A549 (cell line): ENCODE measurements around the gene SPIN1. TPM values are rescaled to one million over a fixed set of nuclear protein-coding genes. Genes with fewer than 3 reads are reported as not detected.

ENCODE experiments used
- ATAC-seq, 2 experiments: fragments of 200-7000 bp in 1 of 2; fragments of >200 bp in 1 of 2; cut with Nextera tagmentation in 1 of 2; cut with Tn5 transposase in 1 of 2; 3 replicates each; pipeline versions ENCODE4 v1.8.0 to v1.9.1; 2018 to 2020; ENCODE audit warnings: mild to moderate bottlenecking in 1 of 2, moderate library complexity in 1 of 2
- CTCF ChIA-PET: fragments of 300-600 bp; sonication (Branson Sonifier 250); formaldehyde crosslinking; extraction: SDS; loops from one replicate; lab custom pipeline; 2021; ENCODE audit warnings: antibody characterized with exemption, inconsistent platforms; lab: Yijun Ruan, JAX
- POLR2A ChIA-PET: fragments of 350-600 bp; formaldehyde crosslinking; extraction: SDS; loops from one replicate; lab custom pipeline; 2021; ENCODE audit warnings: antibody characterized with exemption, inconsistent platforms; lab: Yijun Ruan, JAX
- DNase-seq, 2 experiments: peaks; one replicate each; pipeline versions ENCODE4 v3.0.0 to v3.0.0-alpha.2; 2011 to 2016; ENCODE audit warnings: low read depth in 1 of 2, low spot score in 1 of 2
- FAIRE-seq: peaks from 2 replicates; lab custom pipeline; 2011; peaks lifted over from hg19 to GRCh38; lab: Jason Lieb, UNC
- H3K27ac ChIP-seq, 2 experiments: fragments of >200 bp; sonication (Bioruptor Twin); formaldehyde crosslinking; 3 replicates each; pipeline ENCODE4 v1.5.1; 2016 to 2017
- H3K4me1 ChIP-seq: fragments of >200 bp; sonication (Bioruptor Twin); formaldehyde crosslinking; 3 replicates; pipeline ENCODE4 v1.6.1; 2016
- H3K4me2 ChIP-seq: fragments of >200 bp; sonication (Bioruptor Twin); formaldehyde crosslinking; 3 replicates; pipeline ENCODE4 v1.6.1; 2016
- H3K4me3 ChIP-seq: fragments of >200 bp; sonication (Bioruptor Twin); formaldehyde crosslinking; 3 replicates; pipeline ENCODE4 v1.5.1; 2016
- H3K9me3 ChIP-seq: fragments of >200 bp; sonication (Bioruptor Twin); formaldehyde crosslinking; 3 replicates; pipeline ENCODE4 v1.6.1; 2016
- BHLHE40 ChIP-seq: IDR thresholded peaks from 2 replicates; pipeline ENCODE4 v1.6.1; 2012; ENCODE audit warnings: low read depth, low read length, inconsistent platforms
- CBX8 ChIP-seq: fragments of 200-600 bp; sonication (generic); IDR thresholded peaks from 2 replicates; pipeline ENCODE4 v1.6.1; 2016
- CEBPB ChIP-seq, 2 experiments: fragments of >200 bp in 1 of 2; sonication (Bioruptor Twin) in 1 of 2; formaldehyde crosslinking in 1 of 2; IDR thresholded peaks; 2 replicates each; pipeline ENCODE4 v1.6.1; 2012 to 2016
- CHD2 ChIP-seq: fragments of 150-350 bp; IDR thresholded peaks from 2 replicates; pipeline ENCODE4 v1.6.1; 2014; ENCODE audit warnings: low read length; ENCODE audit not compliant: partially characterized antibody
- CHD4 ChIP-seq: fragments of 200-600 bp; sonication (generic); IDR thresholded peaks from 2 replicates; pipeline ENCODE4 v1.6.1; 2016; ENCODE audit warnings: antibody characterized with exemption, mild to moderate bottlenecking, borderline replicate concordance
- EP300 ChIP-seq, 2 experiments: fragments of >200 bp; sonication (Bioruptor Twin); formaldehyde crosslinking; IDR thresholded peaks; 2 replicates in 1 of 2; 3 replicates in 1 of 2; pipeline ENCODE4 v1.6.1; 2016 to 2017
- ESRRA ChIP-seq: fragments of 150-350 bp; IDR thresholded peaks from 2 replicates; pipeline ENCODE4 v1.6.1; 2014; ENCODE audit warnings: mild to moderate bottlenecking, low read length, borderline replicate concordance
- FOXS1 ChIP-seq: fragments of 250-450 bp; sonication (Bioruptor Pico); IDR thresholded peaks from 2 replicates; pipeline ENCODE4 v1.5.0; 2020; ENCODE audit warnings: mild to moderate bottlenecking, moderate library complexity
- GATA3 ChIP-seq: IDR thresholded peaks from 2 replicates; pipeline ENCODE4 v1.6.1; 2012; ENCODE audit warnings: borderline replicate concordance
- HDAC2 ChIP-seq: fragments of 200-600 bp; sonication (generic); IDR thresholded peaks from 2 replicates; pipeline ENCODE4 v1.6.1; 2016
- HEYL ChIP-seq: fragments of 250-450 bp; sonication (Bioruptor Pico); IDR thresholded peaks from 2 replicates; pipeline ENCODE4 v1.8.0; 2021; ENCODE audit warnings: mild to moderate bottlenecking, moderate library complexity
- JUNB ChIP-seq: fragments of >200 bp; sonication (Bioruptor Twin); formaldehyde crosslinking; IDR thresholded peaks from 2 replicates; pipeline ENCODE4 v1.6.1; 2016
- KDM1A ChIP-seq: fragments of 200-600 bp; sonication (generic); IDR thresholded peaks from 2 replicates; pipeline ENCODE4 v1.6.1; 2016; ENCODE audit warnings: low read depth, mild to moderate bottlenecking
- KDM5A ChIP-seq: fragments of 200-600 bp; sonication (generic); IDR thresholded peaks from 2 replicates; pipeline ENCODE4 v1.6.1; 2016; ENCODE audit warnings: antibody characterized with exemption, mild to moderate bottlenecking
- MAFK ChIP-seq: fragments of 450-650 bp; IDR thresholded peaks from 2 replicates; pipeline ENCODE4 v1.6.1; 2014; ENCODE audit not compliant: partially characterized antibody
- NFE2L2 ChIP-seq: fragments of 150-350 bp; conservative IDR thresholded peaks from 2 replicates; pipeline ENCODE4 v1.6.1; 2014; ENCODE audit warnings: low read length
- NPAS2 ChIP-seq: fragments of 250-450 bp; sonication (Bioruptor Pico); IDR thresholded peaks from 2 replicates; pipeline ENCODE4 v1.8.0; 2022; ENCODE audit warnings: mild to moderate bottlenecking, moderate library complexity, borderline replicate concordance
- POLR2AphosphoS2 ChIP-seq: conservative IDR thresholded peaks from 2 replicates; pipeline ENCODE4 v1.6.1; 2012; ENCODE audit warnings: low read length, improper control_type of control experiment, inconsistent platforms
- RAD21 ChIP-seq, 2 experiments: fragments of >200 bp in 1 of 2; sonication (Bioruptor Twin) in 1 of 2; formaldehyde crosslinking in 1 of 2; IDR thresholded peaks in 1 of 2; conservative IDR thresholded peaks in 1 of 2; 2 replicates in 1 of 2; 3 replicates in 1 of 2; pipeline ENCODE4 v1.6.1; 2012 to 2018; ENCODE audit warnings: inconsistent platforms in 1 of 2
- RARB ChIP-seq: fragments of 250-450 bp; sonication (Bioruptor Pico); IDR thresholded peaks from 2 replicates; pipeline ENCODE4 v1.8.0; 2021; ENCODE audit warnings: mild to moderate bottlenecking, moderate library complexity
- TFCP2L1 ChIP-seq: fragments of 250-450 bp; sonication (Bioruptor Pico); IDR thresholded peaks from 2 replicates; pipeline ENCODE4 v1.5.0; 2021; ENCODE audit warnings: mild to moderate bottlenecking
- ZC3H11A ChIP-seq: fragments of 450-650 bp; IDR thresholded peaks from 2 replicates; pipeline ENCODE4 v1.6.1; 2014; ENCODE audit warnings: antibody characterized with exemption, mild to moderate bottlenecking
- ZFP36 ChIP-seq: fragments of 450-650 bp; IDR thresholded peaks from 2 replicates; pipeline ENCODE4 v1.6.1; 2014; ENCODE audit warnings: borderline replicate concordance; ENCODE audit not compliant: partially characterized antibody
- ZNF302 ChIP-seq: fragments of 250-450 bp; sonication (Bioruptor Pico); IDR thresholded peaks from 2 replicates; pipeline ENCODE4 v1.9.0; 2021; ENCODE audit warnings: inconsistent platforms, mild to moderate bottlenecking, moderate library complexity
- ZSCAN20 ChIP-seq: fragments of 250-450 bp; sonication (Bioruptor Pico); IDR thresholded peaks from 2 replicates; pipeline ENCODE4 v1.8.0; 2022; ENCODE audit warnings: mild to moderate bottlenecking, moderate library complexity
- WGBS: methylation state at CpG from one replicate; pipeline ENCODE4 v1.1.6; 2017; ENCODE audit errors: missing lambda C conversion rate; 5-methylcytosine and 5-hydroxymethylcytosine counted together
- polyA plus RNA-seq, 4 experiments: library from polyadenylated mRNA; depleted of rRNA in 3 of 4; stranded (reverse); fragments of >200 nt; fragmentation: RNase III in 1 of 4; extraction: RNeasy Plus Mini Kit Qiagen cat#74134 plus additional on column Dnase treatment in 1 of 4; gene quantifications; 2 replicates in 3 of 4; 3 replicates in 1 of 4; pipeline ENCODE4 v1.2.3, GENCODE V29; 2011 to 2017
- TF ChIP-seq, protein P1 (sequence below): fragments of >200 bp; sonication (Bioruptor Twin); formaldehyde crosslinking; IDR thresholded peaks from 3 replicates; pipeline ENCODE4 v1.5.1; 2016
- TF ChIP-seq, protein P2 (sequence below): IDR thresholded peaks from 2 replicates; pipeline ENCODE4 v1.6.1; 2012; ENCODE audit warnings: low read depth, borderline replicate concordance
- TF ChIP-seq, protein P3 (sequence below): fragments of 450-650 bp; IDR thresholded peaks from 2 replicates; pipeline ENCODE4 v1.6.1; 2014; ENCODE audit warnings: antibody characterized with exemption
- TF ChIP-seq, protein P4 (sequence below): fragments of >200 bp; sonication (Bioruptor Twin); formaldehyde crosslinking; IDR thresholded peaks from 2 replicates; pipeline ENCODE4 v1.6.1; 2016

SPIN1 gene
- polyA plus RNA-seq, 2 of the 4 experiments (the other 2 are of a cell fraction): 47.8 to 83.9 TPM

DNA sequence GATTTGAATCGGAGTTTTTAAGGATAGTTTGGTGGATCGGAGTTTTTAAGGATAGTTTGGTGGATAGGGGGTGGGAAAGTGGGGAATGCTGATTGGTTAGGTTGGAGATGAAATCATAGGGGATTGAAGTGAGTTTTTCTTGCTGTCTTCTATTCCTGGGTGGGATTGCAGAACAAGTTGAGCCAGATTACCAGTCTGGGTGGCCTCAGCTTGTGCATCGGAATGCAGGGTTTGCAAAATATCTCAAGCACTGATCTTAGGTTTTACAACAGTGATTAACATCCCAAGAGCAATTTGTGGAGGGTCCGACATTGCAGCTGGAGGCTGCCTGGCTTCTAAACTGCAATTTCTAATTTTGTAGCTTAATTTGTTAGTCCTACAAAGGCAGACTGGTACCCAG is 123.7 kb downstream of the SPIN1 start:
- no peak for FAIRE-seq
- TF ChIP-seq GATA3 (no peak), BHLHE40 (no peak), MAFK (no peak), ZC3H11A (no peak), ZFP36 (no peak), POLR2AphosphoS2 (no peak), CHD4 (no peak)
- H3K4me2 ChIP-seq: no peak overlapping the region
- H3K27ac ChIP-seq: no peak overlapping the region
- ChIA-PET POLR2A (no interaction called here), CTCF (interaction anchor here (1.1 kb wide), 1 partner anchor 8 kb away, joined by 3 read pairs; no protein-coding TSS in a partner anchor)
- ATAC-seq: no peak
- 68% methylated on average over 4 of the region's 4 CpGs for WGBS
- DNase-seq: no peak
- peaks cover 8% of the 10 kb centered on the region; the same call in 2 of the 3 replicates for H3K4me1 ChIP-seq
- peaks cover 10% of the 10 kb centered on the region; the same call in 2 of the 3 replicates for H3K9me3 ChIP-seq
- H3K4me3 ChIP-seq: no peak overlapping the region

DNA sequence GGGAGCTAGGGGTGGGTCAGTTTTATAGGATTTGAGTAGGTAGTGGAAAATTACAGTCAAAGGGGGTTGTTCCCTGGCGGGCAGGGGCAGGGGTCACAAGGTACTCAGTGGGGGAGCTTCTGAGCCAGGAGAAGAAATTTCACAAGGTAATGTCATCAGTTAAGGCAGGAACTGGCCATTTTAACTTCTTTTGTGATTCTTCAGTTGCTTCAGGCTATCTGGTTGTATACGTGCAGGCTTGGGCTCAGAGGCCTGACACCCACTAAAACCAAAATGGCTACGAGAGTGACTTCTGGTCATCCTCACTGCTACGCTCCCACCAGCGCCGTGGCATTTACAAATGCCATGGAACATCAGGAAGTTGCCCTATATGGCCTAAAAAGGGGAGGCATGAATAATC is 126.0 kb downstream of the SPIN1 start:
- H3K4me3 ChIP-seq: no peak overlapping the region
- DNase-seq (no peak), ATAC-seq (no peak), FAIRE-seq (no peak)
- 93% methylated on average over 6 of the region's 6 CpGs for WGBS
- H3K9me3 ChIP-seq: 0 out of 3 replicates have a peak, but pooled peaks cover 3% of the 10 kb centered on the region
- peak overlapping the region; percentile 23; the same call in 1 of the 3 replicates for H3K4me2 ChIP-seq
- TF ChIP-seq, protein P1, sequence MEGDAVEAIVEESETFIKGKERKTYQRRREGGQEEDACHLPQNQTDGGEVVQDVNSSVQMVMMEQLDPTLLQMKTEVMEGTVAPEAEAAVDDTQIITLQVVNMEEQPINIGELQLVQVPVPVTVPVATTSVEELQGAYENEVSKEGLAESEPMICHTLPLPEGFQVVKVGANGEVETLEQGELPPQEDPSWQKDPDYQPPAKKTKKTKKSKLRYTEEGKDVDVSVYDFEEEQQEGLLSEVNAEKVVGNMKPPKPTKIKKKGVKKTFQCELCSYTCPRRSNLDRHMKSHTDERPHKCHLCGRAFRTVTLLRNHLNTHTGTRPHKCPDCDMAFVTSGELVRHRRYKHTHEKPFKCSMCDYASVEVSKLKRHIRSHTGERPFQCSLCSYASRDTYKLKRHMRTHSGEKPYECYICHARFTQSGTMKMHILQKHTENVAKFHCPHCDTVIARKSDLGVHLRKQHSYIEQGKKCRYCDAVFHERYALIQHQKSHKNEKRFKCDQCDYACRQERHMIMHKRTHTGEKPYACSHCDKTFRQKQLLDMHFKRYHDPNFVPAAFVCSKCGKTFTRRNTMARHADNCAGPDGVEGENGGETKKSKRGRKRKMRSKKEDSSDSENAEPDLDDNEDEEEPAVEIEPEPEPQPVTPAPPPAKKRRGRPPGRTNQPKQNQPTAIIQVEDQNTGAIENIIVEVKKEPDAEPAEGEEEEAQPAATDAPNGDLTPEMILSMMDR: no peak
- TF ChIP-seq CHD2: no peak
- TF ChIP-seq CBX8: no peak
- no peak for TF ChIP-seq NFE2L2
- no peak for TF ChIP-seq ZSCAN20 (CRISPR knock-in tag)
- no peak for TF ChIP-seq RAD21 (conservative IDR thresholded peaks at IDR 0.05 in 1 of 2, IDR thresholded peaks at IDR 0.05 in 1 of 2)
- TF ChIP-seq HEYL (CRISPR knock-in tag): no peak
- TF ChIP-seq RARB: no peak
- TF ChIP-seq, protein P2, sequence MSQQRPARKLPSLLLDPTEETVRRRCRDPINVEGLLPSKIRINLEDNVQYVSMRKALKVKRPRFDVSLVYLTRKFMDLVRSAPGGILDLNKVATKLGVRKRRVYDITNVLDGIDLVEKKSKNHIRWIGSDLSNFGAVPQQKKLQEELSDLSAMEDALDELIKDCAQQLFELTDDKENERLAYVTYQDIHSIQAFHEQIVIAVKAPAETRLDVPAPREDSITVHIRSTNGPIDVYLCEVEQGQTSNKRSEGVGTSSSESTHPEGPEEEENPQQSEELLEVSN: no peak
- no peak for TF ChIP-seq ZNF302 (CRISPR knock-in tag)
- ChIA-PET CTCF (no interaction called here), POLR2A (no interaction called here)
- H3K27ac ChIP-seq: 0 out of 6 replicates have a peak overlapping the region, but pooled peaks of 1 of the 2 experiments have one; percentile 30
- H3K4me1 ChIP-seq: peaks cover 8% of the 10 kb centered on the region; the same call in 2 of the 3 replicates

DNA sequence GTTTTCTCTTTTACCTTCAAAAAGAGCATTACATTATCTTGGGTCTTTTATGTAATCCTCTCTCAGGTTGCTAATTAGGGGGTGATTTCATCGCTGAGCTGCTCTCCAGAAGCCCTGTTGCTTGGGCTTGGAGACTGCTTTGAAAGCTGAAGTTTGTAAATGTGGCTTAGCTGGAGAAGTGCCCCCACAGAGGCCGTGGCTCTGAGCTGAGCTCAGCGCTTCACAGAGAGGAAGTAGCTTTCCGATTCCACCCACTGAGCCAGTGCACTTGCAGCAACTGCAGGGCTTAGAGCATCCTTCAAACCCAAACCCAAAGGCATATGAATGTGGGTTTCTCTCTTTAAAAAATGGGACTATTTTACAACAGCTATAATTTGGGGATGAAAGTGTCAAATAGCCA is 133.1 kb downstream of the SPIN1 start:
- H3K4me2 ChIP-seq: no peak overlapping the region
- no peak for TF ChIP-seq ESRRA
- TF ChIP-seq, protein P2: no peak
- no peak for TF ChIP-seq CEBPB (IDR thresholded peaks at IDR 0.05)
- TF ChIP-seq, protein P3, sequence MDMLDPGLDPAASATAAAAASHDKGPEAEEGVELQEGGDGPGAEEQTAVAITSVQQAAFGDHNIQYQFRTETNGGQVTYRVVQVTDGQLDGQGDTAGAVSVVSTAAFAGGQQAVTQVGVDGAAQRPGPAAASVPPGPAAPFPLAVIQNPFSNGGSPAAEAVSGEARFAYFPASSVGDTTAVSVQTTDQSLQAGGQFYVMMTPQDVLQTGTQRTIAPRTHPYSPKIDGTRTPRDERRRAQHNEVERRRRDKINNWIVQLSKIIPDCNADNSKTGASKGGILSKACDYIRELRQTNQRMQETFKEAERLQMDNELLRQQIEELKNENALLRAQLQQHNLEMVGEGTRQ: no peak
- TF ChIP-seq TFCP2L1 (CRISPR knock-in tag): no peak
- TF ChIP-seq HDAC2: no peak
- TF ChIP-seq FOXS1 (CRISPR knock-in tag): no peak
- no peak for TF ChIP-seq NPAS2
- no peak for TF ChIP-seq JUNB
- TF ChIP-seq POLR2AphosphoS2: no peak
- TF ChIP-seq NFE2L2: no peak
- no peak for TF ChIP-seq KDM5A
- no peak for TF ChIP-seq EP300 (IDR thresholded peaks at IDR 0.05)
- TF ChIP-seq BHLHE40: no peak
- TF ChIP-seq KDM1A: no peak
- TF ChIP-seq, protein P4, sequence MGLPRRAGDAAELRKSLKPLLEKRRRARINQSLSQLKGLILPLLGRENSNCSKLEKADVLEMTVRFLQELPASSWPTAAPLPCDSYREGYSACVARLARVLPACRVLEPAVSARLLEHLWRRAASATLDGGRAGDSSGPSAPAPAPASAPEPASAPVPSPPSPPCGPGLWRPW: no peak
- TF ChIP-seq, all 56 proteins: peak for 0
- no peak overlapping the region; a peak in 1 of 6 replicates for H3K27ac ChIP-seq
- FAIRE-seq (no peak), DNase-seq (no peak), ATAC-seq (no peak)
- H3K9me3 ChIP-seq: no peaks in the 10 kb centered on the region
- no peaks in the 10 kb centered on the region for H3K4me1 ChIP-seq
- 82% methylated on average over 4 of the region's 4 CpGs for WGBS
- ChIA-PET CTCF (interaction anchor here (2.0 kb wide), 1 partner anchor 12 kb away, joined by 7 read pairs; no protein-coding TSS in a partner anchor), POLR2A (interaction anchor here (1.6 kb wide), 1 partner anchor 13 kb away, joined by 4 read pairs; no protein-coding TSS in a partner anchor)
- H3K4me3 ChIP-seq: no peak overlapping the region
